ENCODE measurements around the gene CABP1. TPM values are rescaled to one million over a fixed set of nuclear protein-coding genes. Genes with fewer than 3 reads are reported as not detected.

Gene CABP1
- total and polyA plus RNA-seq, 10 of the 15 experiments (the other 5 are each of a cell fraction or from before 2014, with no cell fraction given), result 0.16 to 2.4 (median 0.80) TPM; not detected in 2

- TF ChIP-seq SMAD1 (IDR thresholded peaks at IDR 0.05; ENCODE audit: low read depth, partially characterized antibody), result no peak
- peak; percentile 63; the same call in 1 of the 2 replicates for TF ChIP-seq FOXM1 (IDR thresholded peaks at IDR 0.05; ENCODE audit: low read depth, low read length)
- no peak for TF ChIP-seq MYC (IDR thresholded peaks at IDR 0.05; ENCODE audit: insufficient read depth, insufficient read length, insufficient replicate concordance, low read length, severe bottlenecking)
- peak; percentile 93; the same call in 1 of the 2 replicates for TF ChIP-seq ZNF207 (IDR thresholded peaks at IDR 0.05; ENCODE audit: borderline replicate concordance)
- TF ChIP-seq CEBPZ (IDR thresholded peaks at IDR 0.05; ENCODE audit: low read depth, low read length), result no peak
- peak; percentile 98 for TF ChIP-seq STAT1 (conservative IDR thresholded peaks at IDR 0.05)
- peak; percentile 66; the same call in 1 of the 2 replicates for TF ChIP-seq SMC3 (IDR thresholded peaks at IDR 0.05; ENCODE audit: borderline replicate concordance, low read length)
- no peak for TF ChIP-seq ESRRA (IDR thresholded peaks at IDR 0.05; ENCODE audit: low read length)
- peak; percentile 83 for TF ChIP-seq EED (IDR thresholded peaks at IDR 0.05; ENCODE audit: low read depth)
- peak; percentile 78 for TF ChIP-seq RFX5 (IDR thresholded peaks at IDR 0.05; ENCODE audit: low read depth, low read length)
- TF ChIP-seq LARP7 (IDR thresholded peaks at IDR 0.05), result peak; percentile 76
- 0 out of 2 replicates have a peak, but pooled peaks have one; percentile 5 for TF ChIP-seq JUNB (IDR thresholded peaks at IDR 0.05)
- TF ChIP-seq NBN (IDR thresholded peaks at IDR 0.05), result peak; percentile 97
- TF ChIP-seq NR2C1 (IDR thresholded peaks at IDR 0.05), result peak; percentile 87
Measured at GRCh38 chr12:120686690-120687577, 46.5 kb downstream of the CABP1 start, which contains the start of gene MLEC (continued).
